IgD-negative memory B cell (primary cell): Measurements from ENCODE around the gene PRKAG2. TPM values are rescaled to one million over a fixed set of nuclear protein-coding genes. Genes with fewer than 3 reads are reported as not detected.
A peak's percentile ranks its signal among the peaks of the same experiment; 100 is the strongest.

Experiments used
- H3K27ac Mint-ChIP-seq, 3 donors: one replicate each; pipeline ENCODE4 v1.8.0; 2020 to 2022; ENCODE audit warnings: mild to moderate bottlenecking in 3 of 3, mixed read lengths in 3 of 3, moderate library complexity in 1 of 3
- H3K27me3 Mint-ChIP-seq: one replicate; pipeline ENCODE4 v1.8.0; 2021; ENCODE audit warnings: mixed read lengths
- H3K36me3 Mint-ChIP-seq: one replicate; pipeline ENCODE4 v1.8.0; 2020; ENCODE audit warnings: mild to moderate bottlenecking, mixed read lengths
- H3K4me1 Mint-ChIP-seq, 3 donors: one replicate each; pipeline ENCODE4 v1.8.0; 2020 to 2022; ENCODE audit warnings: mixed read lengths in 3 of 3, mild to moderate bottlenecking in 1 of 3
- H3K4me3 Mint-ChIP-seq, 4 donors: one replicate each; pipeline ENCODE4 v1.8.0; 2020 to 2022; ENCODE audit warnings: mild to moderate bottlenecking in 4 of 4, mixed read lengths in 4 of 4, moderate library complexity in 3 of 4
- H3K9me3 Mint-ChIP-seq, 3 donors: one replicate each; pipeline ENCODE4 v1.8.0; 2020 to 2021; ENCODE audit warnings: mixed read lengths in 3 of 3, mild to moderate bottlenecking in 1 of 3
- polyA plus RNA-seq: library from polyadenylated mRNA; unstranded; fragments of 300-500 nt; fragmentation: Illumina TruSeq; gene quantifications from one replicate; pipeline ENCODE4 v1.2.3, GENCODE V29; 2021

The PRKAG2 gene
- polyA plus RNA-seq, 1 donor from 2014 or later: 21.3 TPM

GRCh38 chr7:151702961-151703360, 174.0 kb downstream of the PRKAG2 start:
- no peak overlapping the region for H3K4me3 Mint-ChIP-seq
- H3K27me3 Mint-ChIP-seq: peaks cover 2% of the 10 kb centered on the region
- no peaks in the 10 kb centered on the region for H3K9me3 Mint-ChIP-seq
- H3K27ac Mint-ChIP-seq: no peak overlapping the region
- H3K4me1 Mint-ChIP-seq: peaks cover 8 to 10% (median 9%) of the 10 kb centered on the region in 3 donors
- H3K36me3 Mint-ChIP-seq: peaks cover 9% of the 10 kb centered on the region

- Mint-ChIP-seq H3K27ac (no peak overlapping the region), H3K36me3 (peaks cover 9% of the 10 kb centered on the region), H3K9me3 (no peaks in the 10 kb centered on the region), H3K4me1 (peaks cover 8% of the 10 kb centered on the region in 3 donors), H3K27me3 (peaks cover 2% of the 10 kb centered on the region), H3K4me3 (no peak overlapping the region)
Measured at GRCh38 chr7:151700586-151701165, 176.2 kb downstream of the PRKAG2 start.

- Mint-ChIP-seq H3K4me1 (peaks cover 5 to 8% (median 7%) of the 10 kb centered on the region in 3 donors), H3K9me3 (no peaks in the 10 kb centered on the region), H3K4me3 (no peak overlapping the region), H3K36me3 (peaks cover 10% of the 10 kb centered on the region), H3K27ac (peak overlapping the region in 1 of 3 donors; percentile 36), H3K27me3 (peaks cover 2% of the 10 kb centered on the region)
Measured at GRCh38 chr7:151699928-151700319, 177.0 kb downstream of the PRKAG2 start.

GRCh38 chr7:151699147-151699927, 177.6 kb downstream of the PRKAG2 start:
- Mint-ChIP-seq H3K4me1 (peaks cover 5 to 9% (median 8%) of the 10 kb centered on the region in 3 donors), H3K9me3 (no peaks in the 10 kb centered on the region), H3K4me3 (no peak overlapping the region), H3K27ac (peak overlapping the region in 1 of 3 donors; percentile 82), H3K27me3 (peaks cover 2% of the 10 kb centered on the region), H3K36me3 (peaks cover 10% of the 10 kb centered on the region)

GRCh38 chr7:151697942-151698341, 179.0 kb downstream of the PRKAG2 start:
- H3K36me3 Mint-ChIP-seq: peaks cover 10% of the 10 kb centered on the region
- peaks cover 2% of the 10 kb centered on the region for H3K27me3 Mint-ChIP-seq
- H3K4me3 Mint-ChIP-seq: no peak overlapping the region
- no peaks in the 10 kb centered on the region for H3K9me3 Mint-ChIP-seq
- H3K4me1 Mint-ChIP-seq: peaks cover 5 to 11% (median 9%) of the 10 kb centered on the region in 3 donors
- H3K27ac Mint-ChIP-seq: no peak overlapping the region

- Mint-ChIP-seq H3K9me3 (no peaks in the 10 kb centered on the region), H3K4me1 (peaks cover 5 to 11% (median 9%) of the 10 kb centered on the region in 3 donors), H3K27me3 (peaks cover 2% of the 10 kb centered on the region), H3K36me3 (peaks cover 8% of the 10 kb centered on the region), H3K4me3 (no peak overlapping the region), H3K27ac (no peak overlapping the region)
Measured at GRCh38 chr7:151697515-151697895, 179.4 kb downstream of the PRKAG2 start.

- Mint-ChIP-seq H3K27ac (no peak overlapping the region), H3K4me3 (peak overlapping the region in 1 of 4 donors; percentile 17), H3K27me3 (peaks cover 2% of the 10 kb centered on the region), H3K9me3 (no peaks in the 10 kb centered on the region), H3K4me1 (peaks cover 9 to 11% (median 10%) of the 10 kb centered on the region in 3 donors), H3K36me3 (peaks cover 7% of the 10 kb centered on the region)
Measured at GRCh38 chr7:151696721-151697514, 180.0 kb downstream of the PRKAG2 start.

- no peaks in the 10 kb centered on the region for H3K9me3 Mint-ChIP-seq
- H3K4me3 Mint-ChIP-seq: no peak overlapping the region
- H3K4me1 Mint-ChIP-seq: peaks cover 7 to 11% (median 10%) of the 10 kb centered on the region in 3 donors
- H3K27me3 Mint-ChIP-seq: peaks cover 2% of the 10 kb centered on the region
- no peak overlapping the region for H3K27ac Mint-ChIP-seq
- H3K36me3 Mint-ChIP-seq: peaks cover 8% of the 10 kb centered on the region
Measured at GRCh38 chr7:151695951-151696541, 180.9 kb downstream of the PRKAG2 start.

- Mint-ChIP-seq H3K4me1 (peaks cover 7 to 11% (median 10%) of the 10 kb centered on the region in 3 donors), H3K4me3 (no peak overlapping the region), H3K36me3 (peaks cover 8% of the 10 kb centered on the region), H3K27ac (no peak overlapping the region), H3K9me3 (no peaks in the 10 kb centered on the region), H3K27me3 (peaks cover 2% of the 10 kb centered on the region)
Measured at GRCh38 chr7:151694828-151695580, 181.9 kb downstream of the PRKAG2 start.

- peaks cover 7 to 10% (median 9%) of the 10 kb centered on the region in 3 donors for H3K4me1 Mint-ChIP-seq
- H3K27ac Mint-ChIP-seq: no peak overlapping the region
- H3K9me3 Mint-ChIP-seq: no peaks in the 10 kb centered on the region
- H3K27me3 Mint-ChIP-seq: peaks cover 2% of the 10 kb centered on the region
- H3K36me3 Mint-ChIP-seq: peaks cover 8% of the 10 kb centered on the region
- no peak overlapping the region for H3K4me3 Mint-ChIP-seq
Measured at GRCh38 chr7:151694441-151694827, 182.5 kb downstream of the PRKAG2 start.

GRCh38 chr7:151693140-151693539, 183.8 kb downstream of the PRKAG2 start:
- H3K27ac Mint-ChIP-seq: no peak overlapping the region
- no peaks in the 10 kb centered on the region for H3K9me3 Mint-ChIP-seq
- peaks cover 2 to 5% (median 4%) of the 10 kb centered on the region in 3 donors for H3K4me1 Mint-ChIP-seq
- peaks cover 3% of the 10 kb centered on the region for H3K36me3 Mint-ChIP-seq
- H3K4me3 Mint-ChIP-seq: no peak overlapping the region
- no peaks in the 10 kb centered on the region for H3K27me3 Mint-ChIP-seq

- Mint-ChIP-seq H3K4me3 (no peak overlapping the region), H3K9me3 (no peaks in the 10 kb centered on the region), H3K4me1 (peaks cover 2 to 5% (median 4%) of the 10 kb centered on the region in 3 donors), H3K27ac (no peak overlapping the region), H3K36me3 (peaks cover 3% of the 10 kb centered on the region), H3K27me3 (no peaks in the 10 kb centered on the region)
Measured at GRCh38 chr7:151692721-151693120, 184.2 kb downstream of the PRKAG2 start.

GRCh38 chr7:151691449-151691848, 185.5 kb downstream of the PRKAG2 start:
- H3K9me3 Mint-ChIP-seq: no peaks in the 10 kb centered on the region
- no peak overlapping the region for H3K27ac Mint-ChIP-seq
- H3K4me3 Mint-ChIP-seq: no peak overlapping the region
- H3K36me3 Mint-ChIP-seq: peaks cover 3% of the 10 kb centered on the region
- H3K4me1 Mint-ChIP-seq: peaks cover 4 to 5% (median 4%) of the 10 kb centered on the region in 3 donors
- H3K27me3 Mint-ChIP-seq: no peaks in the 10 kb centered on the region

GRCh38 chr7:151690606-151691005, 186.3 kb downstream of the PRKAG2 start:
- H3K27me3 Mint-ChIP-seq: no peaks in the 10 kb centered on the region
- H3K4me3 Mint-ChIP-seq: peak overlapping the region in 1 of 4 donors; percentile 55
- H3K9me3 Mint-ChIP-seq: no peaks in the 10 kb centered on the region
- H3K27ac Mint-ChIP-seq: no peak overlapping the region
- peaks cover 4 to 5% (median 4%) of the 10 kb centered on the region in 3 donors for H3K4me1 Mint-ChIP-seq
- peaks cover 3% of the 10 kb centered on the region for H3K36me3 Mint-ChIP-seq
